CD4-positive, alpha-beta memory T cell (primary cell): Measurements from ENCODE around the gene BLNK. TPM values are rescaled to one million over a fixed set of nuclear protein-coding genes. Genes with fewer than 3 reads are reported as not detected.

Source experiments
- CTCF ChIA-PET: fragments of 350-600 bp; sonication (Branson Sonifier 250); formaldehyde crosslinking; loops from one replicate; lab custom pipeline; 2021; ENCODE audit warnings: inconsistent platforms; ENCODE audit not compliant: partially characterized antibody; lab: Charles Lee
- POLR2A ChIA-PET: fragments of 350-600 bp; sonication (Branson Sonifier 250); formaldehyde crosslinking; loops from one replicate; lab custom pipeline; 2021; ENCODE audit not compliant: partially characterized antibody; lab: Charles Lee
- DNase-seq, 5 donors: peaks; one replicate each; pipeline versions ENCODE4 v3.0.0 to v3.0.0-alpha.2; 2020 to 2022; ENCODE audit warnings: mixed read lengths in 1 of 5
- H3K27ac ChIP-seq: one replicate; pipeline ENCODE4 v1.7.0; 2013; ENCODE audit warnings: low read depth, low read length
- H3K27me3 ChIP-seq: 2 replicates; pipeline ENCODE4 v1.7.0; 2013; ENCODE audit warnings: mild to moderate bottlenecking, low read length, moderate library complexity; ENCODE audit not compliant: insufficient read depth
- H3K36me3 ChIP-seq: 2 replicates; pipeline ENCODE4 v1.7.0; 2013; ENCODE audit warnings: mild to moderate bottlenecking, low read length, moderate library complexity; ENCODE audit not compliant: insufficient read depth
- H3K4me1 ChIP-seq: 2 replicates; pipeline ENCODE4 v1.7.0; 2013; ENCODE audit warnings: mild to moderate bottlenecking, low read length, moderate library complexity; ENCODE audit not compliant: insufficient read depth
- H3K4me3 ChIP-seq, 2 donors: one replicate each; pipeline ENCODE4 v1.7.0; 2013; ENCODE audit warnings: low read length in 2 of 2, mild to moderate bottlenecking in 1 of 2
- H3K9me3 ChIP-seq, 2 donors: one replicate each; pipeline ENCODE4 v1.7.0; 2013; ENCODE audit warnings: low read length in 2 of 2, control low read depth in 1 of 2; ENCODE audit not compliant: control insufficient read depth in 1 of 2
- H3K27ac Mint-ChIP-seq, 7 donors: one replicate each; pipeline ENCODE4 v1.8.0; 2020 to 2021; ENCODE audit warnings: mixed read lengths in 7 of 7, mild to moderate bottlenecking in 6 of 7, inconsistent platforms in 3 of 7, moderate library complexity in 3 of 7
- H3K27me3 Mint-ChIP-seq, 2 donors: one replicate each; pipeline ENCODE4 v1.8.0; 2020 to 2021; ENCODE audit warnings: mixed read lengths in 2 of 2
- H3K36me3 Mint-ChIP-seq, 2 donors: one replicate each; pipeline ENCODE4 v1.8.0; 2020 to 2021; ENCODE audit warnings: mixed read lengths in 2 of 2, inconsistent platforms in 1 of 2, mild to moderate bottlenecking in 1 of 2
- H3K4me1 Mint-ChIP-seq, 4 donors: one replicate each; pipeline ENCODE4 v1.8.0; 2020 to 2021; ENCODE audit warnings: mixed read lengths in 4 of 4, mild to moderate bottlenecking in 1 of 4
- H3K4me3 Mint-ChIP-seq, 8 donors: one replicate each; pipeline ENCODE4 v1.8.0; 2020 to 2021; ENCODE audit warnings: mixed read lengths in 8 of 8, mild to moderate bottlenecking in 7 of 8, moderate library complexity in 6 of 8, inconsistent platforms in 3 of 8
- H3K9me3 Mint-ChIP-seq, 8 donors: one replicate each; pipeline ENCODE4 v1.8.0; 2020 to 2021; ENCODE audit warnings: mixed read lengths in 8 of 8, mild to moderate bottlenecking in 5 of 8, inconsistent platforms in 3 of 8, moderate library complexity in 1 of 8
- intact Hi-C: fragments of 100-400 bp; cut with micrococcal nuclease; formaldehyde crosslinking; loops from one replicate; pipeline ENCODE4 v1.15.1; 2023
- polyA plus RNA-seq, 2 donors: library from polyadenylated mRNA; unstranded; fragments of 300-500 nt; fragmentation: Illumina TruSeq; gene quantifications; one replicate each; pipeline ENCODE4 v1.2.3, GENCODE V29; 2021
- total RNA-seq, 2 experiments: library from RNA; stranded (reverse); gene quantifications; one replicate each; pipeline ENCODE4 v1.2.3, GENCODE V29; 2021

BLNK gene
- total and polyA plus RNA-seq, 4 experiments from 2014 or later: 0.19 to 1.0 TPM; not detected in 2

- POLR2A ChIA-PET: no interaction called here
- peaks cover 5 to 13% (median 5%) of the 10 kb centered on the region in 4 donors for H3K4me1 Mint-ChIP-seq
- H3K4me3 Mint-ChIP-seq: peak overlapping the region in 3 of 8 donors; percentile 29 to 39 (median 32)
- no peak overlapping the region for H3K27ac ChIP-seq
- no peaks in the 10 kb centered on the region for H3K27me3 ChIP-seq
- no peaks in the 10 kb centered on the region for H3K9me3 Mint-ChIP-seq
- intact Hi-C loops: no loop called here
- H3K4me1 ChIP-seq: no peaks in the 10 kb centered on the region
- DNase-seq: no peak
- H3K4me3 ChIP-seq: no peak overlapping the region
- CTCF ChIA-PET: no interaction called here
- H3K9me3 ChIP-seq: no peaks in the 10 kb centered on the region
- H3K36me3 Mint-ChIP-seq: no peaks in the 10 kb centered on the region
- H3K27ac Mint-ChIP-seq: no peak overlapping the region
- H3K27me3 Mint-ChIP-seq: peaks cover 9 to 16% of the 10 kb centered on the region in 2 donors
- no peaks in the 10 kb centered on the region for H3K36me3 ChIP-seq
These were observed 16.8 kb upstream of the BLNK start for GRCh38 chr10:96288151-96288621.

GRCh38 chr10:96287392-96288105 is 16.2 kb upstream of the BLNK start:
- H3K27ac Mint-ChIP-seq: no peak overlapping the region
- Histone ChIP-seq H3K27ac (no peak overlapping the region), H3K4me3 (no peak overlapping the region), H3K9me3 (no peaks in the 10 kb centered on the region), H3K27me3 (no peaks in the 10 kb centered on the region), H3K4me1 (no peaks in the 10 kb centered on the region), H3K36me3 (no peaks in the 10 kb centered on the region)
- POLR2A ChIA-PET: no interaction called here
- peak overlapping the region in 1 of 8 donors; percentile 18 for H3K4me3 Mint-ChIP-seq
- H3K4me1 Mint-ChIP-seq: peaks cover 5 to 13% (median 5%) of the 10 kb centered on the region in 4 donors
- DNase-seq: no peak
- CTCF ChIA-PET: interaction anchor here (1.3 to 1.4 kb wide), 2 partner anchors 58 to 271 kb away, joined by 3 to 4 read pairs; no protein-coding TSS in a partner anchor
- intact Hi-C loops: no loop called here
- H3K9me3 Mint-ChIP-seq: no peaks in the 10 kb centered on the region
- no peaks in the 10 kb centered on the region for H3K36me3 Mint-ChIP-seq
- peaks cover 9 to 18% of the 10 kb centered on the region in 2 donors for H3K27me3 Mint-ChIP-seq

DNA sequence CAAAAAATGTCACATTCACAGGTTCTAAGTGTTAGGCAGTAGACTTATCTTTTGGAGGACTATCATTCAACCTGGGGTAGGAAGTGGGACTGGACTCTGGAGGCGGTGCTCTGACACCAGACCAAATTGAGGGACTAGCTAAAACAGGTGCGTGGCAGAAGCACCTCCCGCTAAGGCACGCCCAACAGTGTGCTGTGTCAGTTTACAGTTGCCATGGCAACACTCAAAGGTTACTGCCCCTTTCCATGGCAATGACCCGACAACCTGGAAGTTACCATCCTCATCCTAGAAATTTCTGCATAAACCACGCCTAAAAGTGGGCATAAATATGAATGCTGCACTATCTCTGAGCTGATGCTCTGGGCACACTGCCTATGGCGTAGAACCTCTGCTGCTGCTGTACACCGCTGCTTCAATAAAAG is 14.0 kb upstream of the BLNK start:
- ChIA-PET CTCF (interaction anchor here (1.7 kb wide), 1 partner anchor 85 kb away, joined by 3 read pairs; no protein-coding TSS in a partner anchor), POLR2A (no interaction called here)
- Histone ChIP-seq H3K27me3 (no peaks in the 10 kb centered on the region), H3K4me3 (no peak overlapping the region), H3K4me1 (no peaks in the 10 kb centered on the region), H3K36me3 (no peaks in the 10 kb centered on the region), H3K9me3 (no peaks in the 10 kb centered on the region), H3K27ac (no peak overlapping the region)
- H3K9me3 Mint-ChIP-seq: no peaks in the 10 kb centered on the region
- intact Hi-C loops: no loop called here
- no peak for DNase-seq
- no peak overlapping the region for H3K27ac Mint-ChIP-seq
- H3K4me1 Mint-ChIP-seq: peaks cover 5 to 13% (median 5%) of the 10 kb centered on the region in 4 donors
- H3K4me3 Mint-ChIP-seq: no peak overlapping the region
- H3K36me3 Mint-ChIP-seq: no peaks in the 10 kb centered on the region
- peaks cover 5 to 9% of the 10 kb centered on the region in 2 donors for H3K27me3 Mint-ChIP-seq

DNA sequence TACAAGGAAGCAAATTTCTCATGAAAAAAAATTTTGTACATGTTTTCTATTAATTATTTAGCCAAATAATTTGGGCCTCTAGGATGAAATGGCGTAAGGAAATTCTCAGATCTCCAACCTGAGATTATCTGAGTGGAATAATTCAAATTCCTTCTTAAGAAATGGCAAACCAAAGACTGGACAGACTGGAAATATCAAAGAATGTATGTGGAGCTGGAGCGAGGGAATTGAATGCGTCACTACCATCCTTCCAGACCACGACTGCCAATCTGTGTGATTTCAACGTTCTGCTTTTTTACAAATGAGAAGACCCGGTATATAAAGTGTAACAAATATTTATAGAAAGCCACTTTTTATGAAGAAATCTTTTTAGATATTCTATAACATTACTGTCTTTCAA is 12.4 kb upstream of the BLNK start:
- peaks cover 5 to 13% (median 5%) of the 10 kb centered on the region in 4 donors for H3K4me1 Mint-ChIP-seq
- peaks cover 4 to 8% of the 10 kb centered on the region in 2 donors for H3K27me3 Mint-ChIP-seq
- no peaks in the 10 kb centered on the region for H3K9me3 Mint-ChIP-seq
- H3K27ac Mint-ChIP-seq: no peak overlapping the region
- DNase-seq: no peak
- Histone ChIP-seq H3K27me3 (no peaks in the 10 kb centered on the region), H3K27ac (no peak overlapping the region), H3K36me3 (no peaks in the 10 kb centered on the region), H3K9me3 (no peaks in the 10 kb centered on the region), H3K4me3 (no peak overlapping the region), H3K4me1 (no peaks in the 10 kb centered on the region)
- ChIA-PET CTCF (no interaction called here), POLR2A (no interaction called here)
- H3K36me3 Mint-ChIP-seq: no peaks in the 10 kb centered on the region
- intact Hi-C loops: no loop called here
- H3K4me3 Mint-ChIP-seq: no peak overlapping the region

DNA sequence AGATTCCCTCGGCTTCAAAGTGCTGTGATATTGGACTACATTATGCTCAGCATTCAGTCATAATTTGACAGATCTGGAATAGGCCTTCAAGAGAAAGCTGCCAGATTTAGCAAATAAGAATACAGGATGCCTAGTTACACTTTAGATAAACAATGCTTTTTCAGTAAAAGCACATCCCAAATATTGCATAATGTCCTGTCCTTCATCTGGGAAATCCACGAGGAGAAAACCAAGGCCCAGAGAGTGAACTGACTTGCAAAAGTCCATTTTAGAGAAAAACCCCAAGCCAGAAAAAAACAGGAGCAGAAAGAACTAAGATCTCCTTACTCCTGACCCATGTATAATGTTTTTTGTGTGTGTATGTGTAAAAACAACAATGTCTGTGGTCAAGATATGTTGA is 12.0 kb upstream of the BLNK start:
- peaks cover 4 to 12% (median 5%) of the 10 kb centered on the region in 4 donors for H3K4me1 Mint-ChIP-seq
- no peaks in the 10 kb centered on the region for H3K36me3 ChIP-seq
- H3K4me1 ChIP-seq: no peaks in the 10 kb centered on the region
- no peak overlapping the region for H3K27ac ChIP-seq
- H3K36me3 Mint-ChIP-seq: no peaks in the 10 kb centered on the region
- H3K27me3 Mint-ChIP-seq: peaks cover 4 to 8% of the 10 kb centered on the region in 2 donors
- H3K27me3 ChIP-seq: no peaks in the 10 kb centered on the region
- no peak for DNase-seq
- ChIA-PET CTCF (no interaction called here), POLR2A (no interaction called here)
- no peak overlapping the region for H3K4me3 Mint-ChIP-seq
- intact Hi-C loops: no loop called here
- no peaks in the 10 kb centered on the region for H3K9me3 ChIP-seq
- no peak overlapping the region for H3K27ac Mint-ChIP-seq
- no peaks in the 10 kb centered on the region for H3K9me3 Mint-ChIP-seq
- no peak overlapping the region for H3K4me3 ChIP-seq

GRCh38 chr10:96281444-96282029 is 10.2 kb upstream of the BLNK start:
- Mint-ChIP-seq H3K4me1 (no peaks in the 10 kb centered on the region), H3K36me3 (no peaks in the 10 kb centered on the region), H3K27me3 (peaks cover 0 to 12% of the 10 kb centered on the region in 2 donors), H3K9me3 (no peaks in the 10 kb centered on the region), H3K27ac (no peak overlapping the region), H3K4me3 (no peak overlapping the region)
- Histone ChIP-seq H3K27ac (no peak overlapping the region), H3K4me3 (no peak overlapping the region), H3K9me3 (no peaks in the 10 kb centered on the region), H3K36me3 (no peaks in the 10 kb centered on the region), H3K27me3 (no peaks in the 10 kb centered on the region), H3K4me1 (no peaks in the 10 kb centered on the region)
- POLR2A ChIA-PET: no interaction called here
- DNase-seq: no peak
- intact Hi-C loops: no loop called here
- CTCF ChIA-PET: no interaction called here

- Histone ChIP-seq H3K27ac (no peak overlapping the region), H3K4me1 (no peaks in the 10 kb centered on the region), H3K9me3 (no peaks in the 10 kb centered on the region), H3K4me3 (no peak overlapping the region), H3K27me3 (no peaks in the 10 kb centered on the region), H3K36me3 (no peaks in the 10 kb centered on the region)
- no peak for DNase-seq
- H3K9me3 Mint-ChIP-seq: no peaks in the 10 kb centered on the region
- POLR2A ChIA-PET: no interaction called here
- H3K27ac Mint-ChIP-seq: no peak overlapping the region
- no peaks in the 10 kb centered on the region for H3K4me1 Mint-ChIP-seq
- intact Hi-C loops: no loop called here
- H3K4me3 Mint-ChIP-seq: no peak overlapping the region
- H3K36me3 Mint-ChIP-seq: no peaks in the 10 kb centered on the region
- peaks cover 0 to 12% of the 10 kb centered on the region in 2 donors for H3K27me3 Mint-ChIP-seq
- CTCF ChIA-PET: no interaction called here
These were observed 9.5 kb upstream of the BLNK start for GRCh38 chr10:96280859-96281258.
